Germinal center (tissue), 1 donor: ENCODE data around the gene SCYGR3.
"Not testable (repeated sequence)": the region's sequence is repeated elsewhere in the genome, so short reads cannot be mapped to it uniquely, and the experiment has no call there.

Experiments
- DNase-seq: peaks from one replicate; pipeline ENCODE4 v3.0.0; 2012; ENCODE audit warnings: mixed read lengths, low spot score

Gene SCYGR3

DNA sequence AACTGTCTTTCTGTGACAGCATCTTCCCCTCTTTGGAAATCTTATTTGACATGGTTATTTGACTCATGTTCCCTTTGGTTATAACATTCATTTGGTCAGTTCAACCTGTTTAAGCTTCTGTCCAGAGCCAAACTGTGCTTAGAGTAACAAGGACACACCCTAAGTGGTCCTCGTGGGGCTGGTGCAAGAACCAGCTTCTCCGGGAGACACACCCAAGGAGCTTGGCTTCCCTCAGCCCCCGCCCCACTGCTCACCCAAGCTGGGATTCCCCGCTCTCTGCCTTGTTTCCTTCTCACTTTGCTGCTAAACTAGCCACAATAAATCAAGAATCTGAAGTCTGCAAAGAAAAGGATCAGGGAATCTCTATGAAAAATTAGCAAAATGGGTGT lies 1.4 kb downstream of the SCYGR3 start:
- DNase-seq: no peak

DNA sequence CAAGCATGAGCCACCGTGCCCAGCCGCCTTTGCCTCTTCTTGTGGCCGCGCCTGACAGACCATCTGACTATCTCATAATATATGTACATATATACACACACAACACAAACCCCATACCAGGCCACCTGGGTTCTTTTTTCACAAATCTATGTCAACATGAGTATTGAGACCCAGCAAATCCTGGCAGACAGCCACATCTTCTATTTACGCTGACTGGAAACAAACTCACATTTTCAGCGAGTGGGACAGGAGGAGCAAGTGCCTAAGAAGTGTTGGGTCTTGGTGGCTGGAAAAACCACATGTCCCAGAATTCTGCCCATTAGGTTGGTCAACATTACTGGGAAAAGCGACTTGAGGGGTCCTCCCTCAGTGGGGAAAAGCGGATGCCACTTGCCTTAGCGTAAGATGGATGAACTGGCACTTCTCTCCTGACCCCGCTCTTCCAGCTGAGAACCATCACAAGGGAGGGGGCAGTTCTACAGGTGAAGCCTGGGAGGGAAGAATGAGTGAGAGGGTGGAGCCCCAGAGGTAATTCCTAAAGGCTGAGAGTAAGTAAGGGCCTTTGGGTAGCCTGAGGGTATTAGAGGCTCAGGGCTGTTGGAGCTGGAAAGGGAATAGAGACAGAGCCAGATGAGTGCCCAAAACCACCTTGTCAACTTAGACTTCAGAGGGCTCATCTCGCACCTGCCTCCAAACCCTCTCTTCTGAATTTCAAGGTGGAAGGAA lies 1.9 kb downstream of the SCYGR3 start:
- DNase-seq: no peak

DNA sequence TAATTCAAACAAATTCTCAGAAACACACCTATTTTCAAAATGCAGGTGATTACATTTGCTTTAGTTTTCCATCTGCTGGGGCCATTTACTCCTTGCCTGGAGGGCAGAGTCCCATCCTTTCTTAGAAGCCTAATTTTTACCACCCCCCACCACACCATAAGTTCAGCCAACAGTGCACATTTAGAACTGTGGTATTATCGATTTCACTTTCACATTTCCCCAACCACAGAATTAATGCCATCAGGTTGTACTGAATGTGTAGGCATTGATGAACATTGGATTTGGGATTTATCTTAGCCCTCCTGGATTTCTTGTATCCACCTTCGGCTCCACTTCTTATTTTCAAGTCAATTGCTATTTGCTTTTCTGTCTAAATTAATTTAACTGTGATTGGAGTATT lies 4.5 kb downstream of the SCYGR3 start:
- DNase-seq: no peak

DNA sequence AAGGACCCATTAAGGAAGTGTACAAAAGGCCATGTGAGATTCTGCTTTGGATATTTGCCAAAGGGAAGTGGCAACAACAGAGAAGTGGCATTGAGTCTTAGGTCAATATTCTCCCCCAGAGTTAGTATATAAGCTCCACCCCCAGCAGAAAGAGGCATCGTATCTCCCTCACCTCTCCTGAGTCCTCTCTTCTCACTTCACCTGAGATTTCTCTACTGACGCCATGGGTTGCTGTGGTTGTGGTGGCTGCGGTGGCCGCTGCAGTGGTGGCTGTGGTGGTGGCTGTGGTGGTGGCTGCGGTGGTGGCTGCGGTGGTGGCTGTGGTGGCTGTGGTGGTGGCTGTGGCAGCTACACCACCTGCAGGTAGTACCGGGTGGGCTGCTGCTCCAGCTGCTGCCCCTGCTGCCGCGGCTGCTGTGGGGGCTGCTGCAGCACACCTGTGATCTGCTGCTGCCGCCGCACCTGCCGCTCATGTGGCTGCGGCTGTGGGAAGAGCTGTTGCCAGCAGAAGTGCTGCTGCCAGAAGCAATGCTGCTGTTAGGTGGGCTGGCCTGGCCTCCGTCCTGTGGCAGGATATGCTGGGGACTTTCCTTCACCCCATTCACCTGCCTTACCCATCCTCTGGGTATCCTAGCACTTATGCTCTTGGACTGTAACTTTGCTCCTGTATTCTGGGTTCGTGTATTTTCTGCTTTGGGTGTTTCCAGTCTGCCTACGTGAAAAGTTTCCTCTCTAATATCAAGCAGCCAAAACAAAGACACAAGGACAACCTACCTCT lies 5.9 kb downstream of the SCYGR3 start:
- no peak for DNase-seq

DNA sequence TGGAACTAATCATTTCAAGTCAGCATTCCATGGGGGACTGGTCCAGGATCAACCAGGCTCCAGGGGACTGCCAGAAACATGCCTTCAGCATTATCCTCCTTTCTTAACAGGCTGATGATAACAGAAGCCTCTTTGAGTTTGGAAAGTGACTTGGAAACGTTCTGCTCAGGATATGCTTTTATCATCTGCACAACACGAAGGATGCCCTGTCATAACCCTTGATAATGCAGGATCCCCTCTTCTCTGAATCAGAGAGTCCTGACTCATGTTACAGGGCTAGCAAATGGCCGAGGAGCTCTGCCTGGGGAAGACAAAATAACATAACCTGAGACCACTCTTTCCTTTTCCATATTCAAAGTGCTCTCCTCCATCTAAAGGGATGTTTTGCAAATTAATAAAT lies 6.7 kb downstream of the SCYGR3 start:
- DNase-seq: no peak

DNA sequence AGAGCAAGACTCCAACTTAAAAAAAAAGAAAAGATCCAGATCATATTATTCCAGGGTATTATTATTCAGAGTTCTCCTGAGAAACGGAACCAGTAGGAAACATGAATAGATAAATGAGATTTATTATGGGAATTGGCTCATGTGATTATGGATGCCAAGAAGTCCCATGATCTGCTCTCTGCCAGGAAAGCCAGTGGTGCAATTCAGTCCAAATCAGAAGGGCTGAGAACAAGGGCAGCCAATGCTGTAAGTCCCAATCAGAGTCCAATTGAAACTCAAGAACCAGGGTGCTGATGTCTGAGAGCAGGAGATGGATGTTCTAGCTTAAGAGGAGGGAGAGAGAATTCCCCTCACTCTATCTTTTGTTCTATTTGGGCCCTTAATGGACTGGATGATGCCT lies 8.2 kb downstream of the SCYGR3 start:
- DNase-seq: no peak

DNA sequence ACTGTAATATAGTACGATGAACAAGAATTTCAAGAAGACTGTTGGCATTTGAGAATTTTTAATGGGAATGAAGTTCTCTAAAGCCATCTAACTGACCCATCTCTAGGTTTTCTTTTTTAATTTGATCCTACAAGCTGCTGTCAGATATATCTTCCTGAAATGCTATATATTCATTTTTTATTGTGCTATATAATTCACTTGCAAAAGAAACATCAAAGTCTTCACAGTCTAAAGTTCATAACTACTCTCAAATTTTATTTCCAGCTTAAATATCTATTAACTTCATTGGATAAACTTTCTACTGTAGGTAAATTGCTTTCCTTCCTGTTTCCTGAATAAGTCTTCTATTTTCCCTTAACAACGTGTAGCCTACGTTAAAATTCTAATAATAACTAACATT lies 12.3 kb downstream of the SCYGR3 start:
- DNase-seq: no peak

DNA sequence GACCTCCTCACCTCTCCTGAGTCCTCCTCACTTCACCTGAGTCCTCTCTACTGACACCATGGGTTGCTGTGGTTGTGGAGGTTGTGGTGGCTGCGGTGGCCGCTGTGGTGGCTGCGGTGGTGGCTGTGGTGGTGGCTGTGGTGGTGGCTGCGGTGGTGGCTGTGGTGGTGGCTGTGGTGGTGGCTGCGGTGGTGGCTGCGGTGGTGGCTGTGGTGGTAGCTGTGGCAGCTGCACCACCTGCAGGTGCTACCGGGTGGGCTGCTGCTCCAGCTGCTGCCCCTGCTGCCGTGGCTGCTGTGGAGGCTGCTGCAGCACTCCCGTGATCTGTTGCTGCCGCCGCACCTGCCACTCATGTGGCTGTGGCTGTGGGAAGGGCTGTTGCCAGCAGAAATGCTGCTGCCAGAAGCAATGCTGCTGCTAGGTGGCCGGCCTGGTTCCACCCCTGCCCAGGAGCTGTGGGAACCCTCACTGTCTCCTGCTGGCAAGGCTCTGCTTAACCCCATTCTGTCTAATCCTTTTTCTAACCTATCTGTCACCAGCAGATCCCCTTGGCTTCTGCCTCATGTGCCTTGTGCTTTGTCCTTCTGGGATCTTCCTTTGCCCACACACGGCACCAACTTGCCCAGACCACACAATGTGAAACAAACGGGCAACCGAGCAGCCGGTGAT lies 15.7 kb downstream of the SCYGR3 start, which contains the start of gene SCYGR2:
SCYGR2 (plus strand) TSS at position 59 of the 669 bp plus-strand sequence; CDS start at position 59, 0 bp downstream.
- DNase-seq: not testable (repeated sequence)

DNA sequence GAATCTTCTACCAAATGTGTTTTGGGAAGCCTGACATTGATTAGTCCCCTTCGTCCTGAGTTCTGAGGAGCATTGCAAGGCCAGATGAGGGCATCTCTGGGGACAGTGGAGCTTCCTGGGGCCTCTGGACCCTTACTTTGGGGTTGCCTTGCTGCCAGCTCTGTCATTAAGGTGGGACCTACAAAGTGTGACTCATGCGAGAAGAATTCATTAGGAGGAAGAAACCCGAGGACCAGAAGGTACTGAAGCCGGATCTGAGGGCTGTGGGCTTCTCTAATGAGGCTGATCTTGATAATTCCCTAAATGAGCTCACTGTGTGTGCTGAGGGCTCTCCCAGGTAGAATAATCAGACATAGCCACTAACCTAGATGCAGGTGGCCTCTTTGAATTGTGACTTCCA lies 16.6 kb downstream of the SCYGR3 start:
- no peak for DNase-seq

DNA sequence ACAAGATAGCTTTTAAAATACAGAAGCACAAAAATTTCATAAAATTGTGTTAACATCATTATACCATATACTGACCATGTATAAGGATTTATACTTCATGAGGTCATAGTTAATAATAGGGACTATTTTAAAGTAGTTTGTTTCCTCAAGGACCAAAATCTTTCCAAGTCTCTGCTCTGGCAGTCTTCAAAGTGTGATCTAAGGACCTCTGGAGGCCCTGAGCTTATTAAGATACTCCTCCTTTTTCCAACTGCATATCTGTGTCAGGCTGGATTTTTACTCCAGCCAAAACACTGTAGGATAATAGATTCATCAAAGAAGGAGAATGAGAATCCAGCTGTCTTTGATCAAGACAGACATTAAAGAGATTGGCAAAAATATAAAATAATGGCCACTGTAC lies 17.6 kb downstream of the SCYGR3 start:
- no peak for DNase-seq

DNA sequence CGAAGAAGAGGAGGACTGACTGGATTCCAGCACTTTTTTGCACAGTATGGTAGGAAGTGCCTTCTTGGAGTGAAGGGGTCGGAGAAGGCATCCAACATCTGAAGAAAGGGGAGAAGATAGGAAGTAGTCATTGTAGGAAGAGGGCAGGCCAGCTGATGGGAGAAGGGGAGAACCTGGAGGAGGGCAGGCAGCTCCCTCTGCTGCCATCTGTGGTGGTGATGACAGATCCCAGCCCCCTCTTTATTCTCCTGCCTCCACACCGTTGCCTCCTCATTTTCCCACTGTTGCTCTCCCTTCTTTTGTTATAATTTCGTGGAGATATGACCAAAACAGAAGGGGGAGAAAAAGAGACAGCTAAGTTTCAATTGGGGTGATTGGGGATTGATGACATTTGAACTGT lies 18.8 kb downstream of the SCYGR3 start:
- DNase-seq: no peak

DNA sequence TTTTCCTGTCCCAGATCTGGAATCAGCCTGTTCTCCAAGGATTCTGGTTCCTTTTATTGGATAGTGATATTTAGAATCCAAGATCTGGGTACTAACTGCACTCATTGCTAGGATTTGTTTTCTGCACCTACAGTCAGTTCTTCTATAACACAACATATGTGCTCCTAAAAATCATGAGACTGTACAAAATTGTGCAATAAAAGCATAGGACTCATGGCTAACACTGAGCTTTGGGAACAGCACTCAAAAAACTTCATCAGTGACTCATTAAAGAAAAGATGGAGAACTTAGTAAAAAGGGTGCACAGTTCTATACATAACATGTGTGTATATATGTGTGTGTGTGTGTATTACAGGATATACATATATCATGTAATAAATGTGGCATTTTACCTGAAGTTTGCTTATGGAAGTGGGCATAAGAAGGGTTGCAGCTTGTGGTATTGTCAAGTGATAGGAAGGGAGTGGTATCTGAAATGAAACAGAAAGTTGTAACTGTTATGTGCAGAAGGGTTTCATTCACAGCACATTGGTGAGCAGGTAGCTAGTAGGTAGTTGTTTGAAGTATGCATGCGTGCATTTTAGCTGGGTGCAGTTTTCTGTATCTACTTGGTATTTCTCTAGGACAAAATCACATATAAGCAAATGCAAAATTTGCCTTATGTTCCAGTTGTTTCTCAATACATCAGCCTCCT lies 21.8 kb downstream of the SCYGR3 start:
- DNase-seq: no peak

DNA sequence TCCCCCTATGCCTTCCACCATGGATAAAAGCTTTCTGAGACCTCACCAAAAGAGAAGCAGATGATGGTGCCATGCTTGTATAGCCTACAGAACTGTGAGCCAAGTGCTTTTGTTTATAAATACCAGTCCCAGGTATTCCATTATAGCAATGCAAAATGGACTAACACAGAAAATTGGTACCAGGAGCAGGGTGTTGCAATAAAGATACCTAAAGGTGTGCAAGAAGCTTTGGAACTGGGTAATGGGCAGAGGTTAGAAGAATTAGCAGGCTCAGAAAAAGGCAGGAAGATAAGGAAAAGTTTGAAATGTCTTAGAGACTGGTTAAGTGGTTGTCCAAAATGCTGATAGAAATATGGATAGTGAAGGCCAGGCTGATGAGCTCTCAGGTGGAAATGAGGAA lies 32.3 kb downstream of the SCYGR3 start:
- DNase-seq: no peak

DNA sequence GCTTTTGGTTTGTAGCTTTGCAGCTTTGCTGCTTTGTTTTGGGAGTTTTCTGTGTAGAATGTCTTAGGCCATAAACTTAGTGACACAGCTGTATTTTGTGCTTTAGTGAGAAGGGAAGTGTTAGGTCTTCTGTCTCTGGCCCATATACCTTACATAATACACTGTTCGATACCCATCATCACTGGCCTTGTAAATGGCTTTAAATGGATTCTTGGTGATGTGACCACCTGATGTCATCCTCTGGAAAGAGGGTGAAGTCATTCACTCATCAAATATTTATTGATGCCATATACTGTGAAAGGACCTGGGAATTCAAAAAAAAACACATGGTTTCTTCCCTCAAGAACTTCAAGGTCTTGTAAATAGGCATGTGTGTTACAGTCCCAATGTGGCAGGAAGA lies 34.8 kb downstream of the SCYGR3 start:
- no peak for DNase-seq

DNA sequence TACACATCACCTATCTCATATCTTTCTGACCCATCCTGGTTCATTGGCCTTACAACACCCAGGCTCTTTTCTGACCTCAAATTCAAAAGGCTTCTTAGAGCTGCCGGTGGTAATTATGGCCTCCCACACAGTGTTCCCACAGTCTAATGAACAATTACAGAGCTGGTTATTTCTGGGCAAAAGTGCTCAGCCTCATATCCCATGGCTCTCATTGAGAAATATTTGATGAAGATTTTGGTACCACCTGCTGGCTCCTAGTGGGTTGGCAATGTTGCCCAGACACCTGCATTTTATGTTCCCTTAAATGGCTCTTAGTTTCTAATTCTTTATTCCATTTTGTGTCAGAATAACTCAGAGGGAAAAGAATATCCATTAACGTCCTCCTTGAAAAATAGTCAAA lies 36.0 kb downstream of the SCYGR3 start:
- no peak for DNase-seq

DNA sequence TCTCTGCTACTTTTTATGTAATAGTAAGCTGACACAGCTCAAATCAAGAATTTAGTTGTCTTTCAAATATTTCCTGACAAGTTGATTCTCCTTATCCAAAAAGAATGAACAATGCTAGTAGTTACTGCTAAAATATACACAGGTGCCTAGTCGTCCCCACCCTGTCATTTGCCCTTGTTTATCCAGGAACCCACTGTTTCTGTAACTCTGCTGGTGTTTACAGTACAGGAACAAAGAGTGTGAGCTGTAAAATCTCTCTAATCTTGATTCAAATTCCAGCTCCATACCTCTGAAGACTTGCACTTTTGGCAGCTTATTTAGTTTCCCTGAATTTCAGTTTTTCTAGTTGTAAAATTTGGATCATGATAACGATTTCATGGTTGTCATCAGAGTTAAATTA lies 37.1 kb downstream of the SCYGR3 start:
- DNase-seq: no peak

DNA sequence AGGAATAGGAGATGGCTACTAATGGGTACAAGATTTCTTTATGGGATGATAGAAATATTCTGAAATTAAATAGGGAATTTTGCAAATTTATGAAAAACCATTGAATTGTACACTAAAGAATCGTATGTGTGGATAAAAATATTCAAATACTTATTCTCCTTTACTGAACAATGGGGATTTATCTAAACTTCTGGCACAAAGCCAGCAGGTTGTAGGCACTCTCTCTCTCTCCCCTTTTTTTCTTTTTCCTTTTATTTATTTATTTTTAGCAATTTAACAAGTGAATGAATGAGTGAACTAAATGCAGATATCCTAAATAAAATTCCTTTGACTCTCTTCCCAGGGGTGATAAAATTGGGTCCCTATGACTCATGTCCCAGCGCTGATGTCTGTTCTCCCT lies 37.8 kb downstream of the SCYGR3 start:
- DNase-seq: no peak

DNA sequence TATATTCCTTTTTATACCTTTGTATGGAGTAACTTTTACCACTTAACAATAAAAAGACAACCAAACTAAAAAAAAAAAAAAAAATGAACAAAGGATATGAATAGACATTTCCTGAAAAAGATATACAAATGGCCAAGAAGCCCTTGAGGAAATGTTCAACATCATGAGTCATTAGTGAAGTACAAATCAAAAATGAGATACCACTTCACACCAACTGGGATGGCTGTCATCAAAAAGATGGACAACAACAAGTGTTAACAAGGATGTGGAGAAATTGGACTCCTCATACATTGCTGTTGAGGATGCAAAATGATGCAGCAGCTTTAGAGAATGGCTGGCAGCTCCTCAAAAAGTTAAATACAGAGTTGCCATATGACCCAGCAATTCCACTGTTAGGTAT lies 38.5 kb downstream of the SCYGR3 start:
- DNase-seq: no peak

DNA sequence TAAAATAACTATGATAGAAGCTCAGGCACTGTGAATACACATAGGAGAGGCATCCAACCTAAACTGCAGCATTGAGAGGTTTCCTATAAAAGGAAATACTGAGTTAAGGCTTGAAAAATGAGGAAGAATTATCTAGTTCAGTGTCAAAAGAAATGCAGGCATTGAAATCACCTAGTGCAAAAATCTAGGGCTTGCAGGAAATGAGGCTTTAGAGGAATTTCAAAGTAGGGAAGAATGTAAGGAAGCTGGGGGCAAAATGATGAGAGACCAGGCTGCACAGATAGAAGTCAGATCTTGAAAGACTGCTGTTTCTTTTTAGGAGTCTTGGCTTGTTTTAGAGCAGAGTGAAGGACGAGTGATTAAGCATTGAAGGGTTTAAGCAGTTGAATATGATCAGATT lies 44.0 kb downstream of the SCYGR3 start:
- DNase-seq: no peak

DNA sequence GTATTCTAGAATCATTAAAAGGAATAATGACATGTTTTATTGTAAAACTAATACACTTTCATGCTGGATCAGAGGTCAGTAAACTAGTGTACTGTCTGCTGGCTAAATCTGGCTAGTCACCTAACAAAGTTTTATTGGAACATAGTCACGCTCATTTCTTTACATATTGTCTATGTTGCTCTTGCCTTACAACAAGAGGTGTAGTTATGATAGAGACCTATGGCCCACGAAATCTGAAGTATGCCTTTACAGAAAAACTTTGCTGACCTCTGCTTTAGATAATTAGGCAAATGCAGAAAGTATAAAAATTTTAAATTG lies 45.8 kb downstream of the SCYGR3 start:
- no peak for DNase-seq

DNA sequence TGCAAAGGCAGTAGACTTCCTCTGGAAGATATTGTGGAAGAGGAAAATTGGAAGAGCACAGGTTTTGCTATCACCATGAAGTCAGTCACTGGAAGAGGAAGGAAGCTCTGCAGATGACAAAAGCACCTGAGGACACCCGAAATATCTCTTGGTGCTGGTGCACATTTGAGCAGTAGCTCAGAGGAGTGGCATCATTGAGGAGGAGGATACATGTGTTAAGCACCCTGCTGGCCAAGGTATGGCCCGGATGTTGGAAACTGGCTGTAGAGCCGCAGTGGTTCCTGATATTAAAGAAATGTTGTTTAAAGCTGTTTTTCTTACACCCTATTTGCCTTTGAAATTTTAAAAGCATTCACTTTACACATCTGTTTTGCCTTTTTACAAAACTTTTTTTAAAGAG lies 48.6 kb downstream of the SCYGR3 start:
- no peak for DNase-seq

DNA sequence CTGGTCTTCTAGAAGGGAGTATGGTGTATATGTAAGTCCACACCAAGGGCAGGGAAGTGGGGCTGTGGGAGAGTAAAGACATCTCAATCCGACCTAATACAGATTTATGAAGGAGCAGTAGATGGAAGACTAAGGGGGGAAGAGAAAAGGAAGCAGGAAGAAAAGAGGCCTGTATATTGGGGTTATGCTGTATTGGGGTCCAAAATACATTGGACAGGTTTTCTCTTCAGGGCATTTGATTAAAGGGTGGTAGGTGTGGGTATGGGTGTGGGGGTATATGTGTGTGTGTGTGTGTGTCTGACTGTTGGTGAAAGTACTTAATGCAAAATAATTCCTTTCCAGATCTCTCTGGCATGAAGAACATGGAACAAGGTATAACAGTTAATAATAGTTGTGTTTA lies 49.6 kb downstream of the SCYGR3 start:
- no peak for DNase-seq
